Subcutaneous adipose tissue (tissue), 4 donors: ENCODE results near the gene HMX1. TPM values are rescaled to one million over a fixed set of nuclear protein-coding genes. Genes with fewer than 3 reads are reported as not detected.

Experiments used
- CTCF ChIP-seq: fragments of 450-650 bp; IDR thresholded peaks from one replicate; pipeline ENCODE4 v1.5.1; 2016; ENCODE audit warnings: low read depth, mild to moderate bottlenecking, control low read depth, antibody characterized with exemption, moderate library complexity
- total RNA-seq, 4 donors: library from RNA; depleted of rRNA; stranded (reverse); fragments of >200 nt; gene quantifications; one replicate each; pipeline ENCODE4 v1.1.0, GENCODE V29; 2016

The HMX1 gene
- total RNA-seq, 4 donors from 2014 or later: not detected

- no peak for TF ChIP-seq CTCF
Observed at GRCh38 chr4:8832113-8832915, 39.3 kb downstream of the HMX1 start.

- TF ChIP-seq CTCF: no peak
Observed at GRCh38 chr4:8831221-8832112, 40.2 kb downstream of the HMX1 start.

- no peak for TF ChIP-seq CTCF
Observed at GRCh38 chr4:8830611-8831200, 40.9 kb downstream of the HMX1 start.

GRCh38 chr4:8830056-8830455, 41.6 kb downstream of the HMX1 start:
- no peak for TF ChIP-seq CTCF

- TF ChIP-seq CTCF: no peak
Observed at GRCh38 chr4:8829584-8829983, 42.1 kb downstream of the HMX1 start.

GRCh38 chr4:8828869-8829268, 42.8 kb downstream of the HMX1 start:
- TF ChIP-seq CTCF: no peak
